Ureter (tissue), 1 donor: Measurements from ENCODE around the gene CCDC34. TPM values are rescaled to one million over a fixed set of nuclear protein-coding genes. Genes with fewer than 3 reads are reported as not detected.

ENCODE experiments used
- DNase-seq: peaks from one replicate; pipeline ENCODE4 v3.0.0-alpha.2; 2020; ENCODE audit warnings: low spot score
- total RNA-seq: library from RNA; stranded (reverse); gene quantifications from one replicate; pipeline ENCODE4 v1.2.4, GENCODE V29; 2023
- donor health status: DM: yes; HTN: yes; CAD: no.

The CCDC34 gene
- total RNA-seq, 1 donor from 2014 or later = 10.2 TPM

- no peak for DNase-seq
Observed at GRCh38 chr11:27291302-27291889, 71.6 kb downstream of the CCDC34 start.

- DNase-seq = no peak
Observed at GRCh38 chr11:27290261-27291050, 72.6 kb downstream of the CCDC34 start.

Other genes with a start within 250 kb of the CCDC34 start
- 49.2 TPM for gene LGR4, start 109.6 kb upstream of the CCDC34 start, total RNA-seq
- gene LIN7C, start 143.6 kb upstream of the CCDC34 start, total RNA-seq = 34.9 TPM